Activated CD4-positive, alpha-beta T cell treated with anti-CD3 and anti-CD28 coated beads, Interleukin-2, amount 50 U/mL, for 16 hours (primary cell): Measurements from ENCODE around the gene OR6X1.
A peak's percentile ranks its signal among the peaks of the same experiment; 100 is the strongest.

Experiments used
- DNase-seq: peaks from one replicate; pipeline ENCODE4 v3.0.0-alpha.2; 2020

OR6X1 gene

GRCh38 chr11:123754101-123754568 lies at the start of gene OR6X1:
Gene OR6X1, minus strand, starts transcription at chr11:123754518. Its CDS starts 0 bp downstream, at chr11:123754518.
- DNase-seq = no peak

GRCh38 chr11:123801765-123802164 lies 47.4 kb upstream of the OR6X1 start:
- no peak for DNase-seq

- no peak for DNase-seq
Observed at GRCh38 chr11:123800036-123800435, 45.7 kb upstream of the OR6X1 start.

GRCh38 chr11:123799438-123799837 lies 45.1 kb upstream of the OR6X1 start:
- no peak for DNase-seq

GRCh38 chr11:123798513-123799252 lies 44.4 kb upstream of the OR6X1 start:
- no peak for DNase-seq

GRCh38 chr11:123798079-123798478 lies 43.8 kb upstream of the OR6X1 start:
- no peak for DNase-seq

- no peak for DNase-seq
Observed at GRCh38 chr11:123797541-123797940, 43.2 kb upstream of the OR6X1 start.

- DNase-seq = no peak
Observed at GRCh38 chr11:123797114-123797513, 42.8 kb upstream of the OR6X1 start.

GRCh38 chr11:123796226-123796625 lies 41.9 kb upstream of the OR6X1 start:
- DNase-seq = no peak

- DNase-seq = no peak
Observed at GRCh38 chr11:123783536-123783935, 29.2 kb upstream of the OR6X1 start.

GRCh38 chr11:123778511-123778910 lies 24.2 kb upstream of the OR6X1 start:
- DNase-seq = no peak

GRCh38 chr11:123775715-123776549 lies 21.6 kb upstream of the OR6X1 start:
- DNase-seq = no peak

- DNase-seq = no peak
Observed at GRCh38 chr11:123775289-123775688, 21.0 kb upstream of the OR6X1 start.

GRCh38 chr11:123773959-123774358 lies 19.6 kb upstream of the OR6X1 start:
- no peak for DNase-seq

GRCh38 chr11:123773026-123773425 lies 18.7 kb upstream of the OR6X1 start:
- DNase-seq = no peak

- no peak for DNase-seq
Observed at GRCh38 chr11:123771664-123772063, 17.3 kb upstream of the OR6X1 start.

- no peak for DNase-seq
Observed at GRCh38 chr11:123770712-123771111, 16.4 kb upstream of the OR6X1 start.

GRCh38 chr11:123765601-123766000 lies 11.3 kb upstream of the OR6X1 start:
- no peak for DNase-seq

GRCh38 chr11:123762422-123762821 lies 8.1 kb upstream of the OR6X1 start:
- no peak for DNase-seq

- peak; percentile 66 for DNase-seq
Observed at GRCh38 chr11:123760894-123761293, 6.6 kb upstream of the OR6X1 start.

GRCh38 chr11:123757976-123758375 lies 3.7 kb upstream of the OR6X1 start:
- no peak for DNase-seq

GRCh38 chr11:123755813-123756212 lies 1.5 kb upstream of the OR6X1 start:
- no peak for DNase-seq

GRCh38 chr11:123755344-123755743 lies 1.0 kb upstream of the OR6X1 start:
- DNase-seq = no peak

GRCh38 chr11:123753110-123753509 lies 1.2 kb downstream of the OR6X1 start:
- no peak for DNase-seq
